KBM-7 (cell line): ENCODE data around the gene SIGMAR1.

Experiments used
- DNase-seq: peaks from one replicate; pipeline ENCODE4 v3.0.0-alpha.2; 2015
- in situ Hi-C: fragments of 300-500 bp; cut with MboI; formaldehyde crosslinking; loops from 2 replicates; pipeline ENCODE4 v1.14.3; 2020; ENCODE audit warnings: low sequenced_read_pairs, low pct_unique_long_range_greater_than_20kb, mixed read lengths

Gene SIGMAR1

GRCh38 chr9:34637356-34638137 lies at the start of gene SIGMAR1:
Gene SIGMAR1, minus strand, starts transcription at chr9:34637787. Its CDS starts 90 bp downstream, at chr9:34637697.
- in situ Hi-C loops: no loop called here
- peak; percentile 94 for DNase-seq

- no peak for DNase-seq
- in situ Hi-C loops: no loop called here
Measured at GRCh38 chr9:34686732-34687131, 49.1 kb upstream of the SIGMAR1 start.

- in situ Hi-C loops: no loop called here
- DNase-seq: no peak
Measured at GRCh38 chr9:34686231-34686630, 48.6 kb upstream of the SIGMAR1 start.

GRCh38 chr9:34685591-34685990 lies 48.0 kb upstream of the SIGMAR1 start:
- in situ Hi-C loops: no loop called here
- DNase-seq: no peak

GRCh38 chr9:34684816-34685215 lies 47.2 kb upstream of the SIGMAR1 start:
- no peak for DNase-seq
- in situ Hi-C loops: no loop called here

GRCh38 chr9:34684145-34684544 lies 46.6 kb upstream of the SIGMAR1 start:
- DNase-seq: no peak
- in situ Hi-C loops: no loop called here

- in situ Hi-C loops: no loop called here
- DNase-seq: no peak
Measured at GRCh38 chr9:34675869-34676268, 38.3 kb upstream of the SIGMAR1 start.

GRCh38 chr9:34675048-34675714 lies 37.6 kb upstream of the SIGMAR1 start:
- DNase-seq: peak; percentile 88
- in situ Hi-C loops: no loop called here

- DNase-seq: no peak
- in situ Hi-C loops: no loop called here
Measured at GRCh38 chr9:34674440-34674839, 36.9 kb upstream of the SIGMAR1 start.

- in situ Hi-C loops: no loop called here
- no peak for DNase-seq
Measured at GRCh38 chr9:34671307-34671706, 33.7 kb upstream of the SIGMAR1 start.

- in situ Hi-C loops: no loop called here
- no peak for DNase-seq
Measured at GRCh38 chr9:34669809-34670562, 32.4 kb upstream of the SIGMAR1 start.

- peak; percentile 80 for DNase-seq
- in situ Hi-C loops: no loop called here
Measured at GRCh38 chr9:34665381-34666250, 28.0 kb upstream of the SIGMAR1 start.

GRCh38 chr9:34665067-34665380 lies 27.4 kb upstream of the SIGMAR1 start:
- in situ Hi-C loops: no loop called here
- DNase-seq: no peak

- peak; percentile 75 for DNase-seq
- in situ Hi-C loops: no loop called here
Measured at GRCh38 chr9:34664281-34665066, 26.9 kb upstream of the SIGMAR1 start.

GRCh38 chr9:34663303-34663605 lies 25.7 kb upstream of the SIGMAR1 start:
- in situ Hi-C loops: no loop called here
- no peak for DNase-seq

- in situ Hi-C loops: no loop called here
- no peak for DNase-seq
Measured at GRCh38 chr9:34662526-34663302, 25.1 kb upstream of the SIGMAR1 start, which contains the start of gene CCL27. Gene CCL27, minus strand, starts transcription at chr9:34662657. Its CDS starts 24 bp downstream, at chr9:34662633.

- in situ Hi-C loops: no loop called here
- no peak for DNase-seq
Measured at GRCh38 chr9:34659592-34660253, 22.1 kb upstream of the SIGMAR1 start.
